Adrenal gland (tissue), 5 donors: ENCODE data around the gene EPS8L1.

Experiments used
- CTCF ChIP-seq, 6 experiments: fragments of 450-650 bp in 4 of 6; fragments of 200-600 bp in 2 of 6; sonication (generic) in 1 of 6; IDR thresholded peaks; 1 replicate in 5 of 6; 2 replicates in 1 of 6; pipeline versions ENCODE4 v1.5.1 to v1.8.0; 2016 to 2021; ENCODE audit warnings: antibody characterized with exemption in 6 of 6, mild to moderate bottlenecking in 2 of 6, moderate library complexity in 1 of 6
- POLR2A ChIP-seq, 2 donors: fragments of 450-650 bp; IDR thresholded peaks; one replicate each; pipeline ENCODE4 v1.6.1; 2017; ENCODE audit warnings: antibody characterized with exemption in 2 of 2, mild to moderate bottlenecking in 2 of 2, moderate library complexity in 1 of 2
- donor health status: DM: no; HTN: no; CAD: no.

DNA sequence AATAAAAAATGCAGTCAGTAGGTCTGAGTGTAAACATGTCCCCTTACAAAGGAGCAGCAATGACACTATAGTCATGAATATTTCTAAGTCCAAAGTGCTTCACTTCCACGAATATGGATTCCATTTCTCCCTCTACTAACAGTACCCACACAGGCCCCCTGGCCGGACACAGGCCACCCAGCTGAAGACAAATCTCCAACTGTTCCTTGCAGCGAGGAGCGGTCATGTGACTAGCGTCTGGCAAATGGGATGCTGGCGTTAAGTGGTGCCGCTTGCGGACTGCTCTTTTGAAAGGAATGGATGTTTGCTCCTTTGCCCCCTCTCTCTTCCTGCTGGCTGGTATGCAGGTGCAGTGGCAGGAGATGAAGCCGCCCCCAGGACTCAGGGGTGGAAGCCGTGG is 25.6 kb downstream of the EPS8L1 start:
- no peak for TF ChIP-seq POLR2A (IDR thresholded peaks at IDR 0.05)
- no peak for TF ChIP-seq CTCF (IDR thresholded peaks at IDR 0.05)
